ENCODE measurements around the gene NLRX1. TPM values are rescaled to one million over a fixed set of nuclear protein-coding genes. Genes with fewer than 3 reads are reported as not detected.
"Not testable (repeated sequence)": the region's sequence is repeated elsewhere in the genome, so short reads cannot be mapped to it uniquely, and the experiment has no call there.

Gene NLRX1
- total RNA-seq, 1 experiment from 2014 or later, result 25.2 TPM

DNA sequence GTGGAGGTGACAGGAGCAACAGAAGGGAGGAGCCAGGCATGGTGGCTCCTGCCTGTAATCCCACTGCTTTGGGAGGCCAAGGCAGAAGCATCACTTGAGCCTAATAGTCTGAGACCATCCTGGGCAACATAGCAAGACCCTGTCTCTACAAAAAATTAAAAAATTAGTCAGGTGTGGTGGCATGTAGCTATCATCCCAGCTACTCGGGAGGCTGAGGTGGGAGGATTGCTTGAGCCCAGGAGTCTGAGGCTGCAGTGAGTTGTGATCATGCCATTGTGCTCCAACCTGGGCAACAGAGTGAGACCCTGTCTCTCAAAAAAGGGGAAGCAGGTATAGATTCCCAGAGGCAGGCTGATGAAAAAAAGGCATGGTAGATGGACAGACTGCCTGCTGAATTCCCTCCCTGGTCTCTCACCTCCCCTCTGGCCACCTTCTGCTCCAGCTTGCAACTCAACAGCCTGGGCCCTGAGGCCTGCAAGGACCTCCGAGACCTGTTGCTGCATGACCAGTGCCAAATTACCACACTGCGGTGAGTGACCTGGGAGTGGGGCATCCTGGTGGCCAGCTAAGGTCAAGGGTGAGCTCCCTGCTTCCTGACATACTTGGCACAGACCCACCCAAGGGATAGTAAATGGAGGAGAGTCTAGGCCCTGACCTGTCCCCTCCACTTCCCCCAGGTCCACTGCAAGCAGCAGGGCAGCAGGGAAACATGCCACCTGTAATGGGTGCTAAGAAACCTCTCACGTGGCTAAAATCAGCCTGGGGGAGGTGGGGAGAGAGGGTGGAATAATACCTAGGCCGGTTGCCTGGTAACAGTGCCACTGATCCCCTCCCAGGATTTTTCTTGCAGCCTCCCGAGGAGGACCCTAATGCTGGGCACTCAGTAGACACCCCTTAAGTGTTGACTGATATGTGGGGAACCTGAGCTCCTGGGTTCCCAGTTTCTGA, 12.5 kb downstream of the NLRX1 start:
- CTCF ChIA-PET, result no interaction called here
- intact Hi-C loops (cut with micrococcal nuclease; ENCODE audit: unreplicated experiment), result no loop called here

DNA sequence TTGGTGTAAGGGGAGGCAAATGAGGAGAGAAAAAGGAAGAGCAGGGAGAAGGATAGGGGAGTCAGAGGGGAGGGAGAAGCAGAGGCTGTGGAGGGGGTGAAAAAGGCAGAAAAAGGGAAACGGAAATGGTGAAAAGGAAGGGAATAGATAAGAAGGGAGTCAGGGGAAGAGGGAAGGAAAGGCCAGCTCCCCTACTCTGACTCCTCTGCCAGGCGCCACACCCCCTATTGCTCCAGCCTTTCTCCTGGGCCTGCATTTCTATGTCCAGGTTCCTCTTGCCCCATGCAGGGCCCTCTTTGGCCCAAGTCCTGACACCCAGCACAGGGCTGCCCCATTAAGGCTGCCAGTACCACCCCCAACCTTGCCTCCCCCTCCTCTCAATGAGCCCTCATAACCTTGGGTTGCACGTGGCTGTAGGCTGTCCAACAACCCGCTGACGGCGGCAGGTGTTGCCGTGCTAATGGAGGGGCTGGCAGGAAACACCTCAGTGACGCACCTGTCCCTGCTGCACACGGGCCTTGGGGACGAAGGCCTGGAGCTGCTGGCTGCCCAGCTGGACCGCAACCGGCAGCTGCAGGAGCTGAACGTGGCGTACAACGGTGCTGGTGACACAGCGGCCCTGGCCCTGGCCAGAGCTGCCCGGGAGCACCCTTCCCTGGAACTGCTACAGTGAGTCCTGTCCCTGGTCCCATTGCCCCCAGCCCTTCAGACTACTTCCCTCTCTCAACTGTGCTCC, 13.3 kb downstream of the NLRX1 start:
- no peak overlapping the region for H3K4me3 ChIP-seq (ENCODE audit: low read depth in 2 of 2, low read length in 2 of 2)
- no peak for ATAC-seq
- TF ChIP-seq SIN3A (IDR thresholded peaks at IDR 0.05; ENCODE audit: borderline replicate concordance, insufficient read depth, low read depth, low read length) (no peak), TCF7L2 (IDR thresholded peaks at IDR 0.05; ENCODE audit: low read depth, low read length) (no peak), POLR2AphosphoS5 (IDR thresholded peaks at IDR 0.05; ENCODE audit: low read depth, low read length) (no peak)
- TF ChIP-seq, protein P1, sequence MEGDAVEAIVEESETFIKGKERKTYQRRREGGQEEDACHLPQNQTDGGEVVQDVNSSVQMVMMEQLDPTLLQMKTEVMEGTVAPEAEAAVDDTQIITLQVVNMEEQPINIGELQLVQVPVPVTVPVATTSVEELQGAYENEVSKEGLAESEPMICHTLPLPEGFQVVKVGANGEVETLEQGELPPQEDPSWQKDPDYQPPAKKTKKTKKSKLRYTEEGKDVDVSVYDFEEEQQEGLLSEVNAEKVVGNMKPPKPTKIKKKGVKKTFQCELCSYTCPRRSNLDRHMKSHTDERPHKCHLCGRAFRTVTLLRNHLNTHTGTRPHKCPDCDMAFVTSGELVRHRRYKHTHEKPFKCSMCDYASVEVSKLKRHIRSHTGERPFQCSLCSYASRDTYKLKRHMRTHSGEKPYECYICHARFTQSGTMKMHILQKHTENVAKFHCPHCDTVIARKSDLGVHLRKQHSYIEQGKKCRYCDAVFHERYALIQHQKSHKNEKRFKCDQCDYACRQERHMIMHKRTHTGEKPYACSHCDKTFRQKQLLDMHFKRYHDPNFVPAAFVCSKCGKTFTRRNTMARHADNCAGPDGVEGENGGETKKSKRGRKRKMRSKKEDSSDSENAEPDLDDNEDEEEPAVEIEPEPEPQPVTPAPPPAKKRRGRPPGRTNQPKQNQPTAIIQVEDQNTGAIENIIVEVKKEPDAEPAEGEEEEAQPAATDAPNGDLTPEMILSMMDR (IDR thresholded peaks at IDR 0.05), result no peak
- TF ChIP-seq, protein P2, sequence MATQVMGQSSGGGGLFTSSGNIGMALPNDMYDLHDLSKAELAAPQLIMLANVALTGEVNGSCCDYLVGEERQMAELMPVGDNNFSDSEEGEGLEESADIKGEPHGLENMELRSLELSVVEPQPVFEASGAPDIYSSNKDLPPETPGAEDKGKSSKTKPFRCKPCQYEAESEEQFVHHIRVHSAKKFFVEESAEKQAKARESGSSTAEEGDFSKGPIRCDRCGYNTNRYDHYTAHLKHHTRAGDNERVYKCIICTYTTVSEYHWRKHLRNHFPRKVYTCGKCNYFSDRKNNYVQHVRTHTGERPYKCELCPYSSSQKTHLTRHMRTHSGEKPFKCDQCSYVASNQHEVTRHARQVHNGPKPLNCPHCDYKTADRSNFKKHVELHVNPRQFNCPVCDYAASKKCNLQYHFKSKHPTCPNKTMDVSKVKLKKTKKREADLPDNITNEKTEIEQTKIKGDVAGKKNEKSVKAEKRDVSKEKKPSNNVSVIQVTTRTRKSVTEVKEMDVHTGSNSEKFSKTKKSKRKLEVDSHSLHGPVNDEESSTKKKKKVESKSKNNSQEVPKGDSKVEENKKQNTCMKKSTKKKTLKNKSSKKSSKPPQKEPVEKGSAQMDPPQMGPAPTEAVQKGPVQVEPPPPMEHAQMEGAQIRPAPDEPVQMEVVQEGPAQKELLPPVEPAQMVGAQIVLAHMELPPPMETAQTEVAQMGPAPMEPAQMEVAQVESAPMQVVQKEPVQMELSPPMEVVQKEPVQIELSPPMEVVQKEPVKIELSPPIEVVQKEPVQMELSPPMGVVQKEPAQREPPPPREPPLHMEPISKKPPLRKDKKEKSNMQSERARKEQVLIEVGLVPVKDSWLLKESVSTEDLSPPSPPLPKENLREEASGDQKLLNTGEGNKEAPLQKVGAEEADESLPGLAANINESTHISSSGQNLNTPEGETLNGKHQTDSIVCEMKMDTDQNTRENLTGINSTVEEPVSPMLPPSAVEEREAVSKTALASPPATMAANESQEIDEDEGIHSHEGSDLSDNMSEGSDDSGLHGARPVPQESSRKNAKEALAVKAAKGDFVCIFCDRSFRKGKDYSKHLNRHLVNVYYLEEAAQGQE (IDR thresholded peaks at IDR 0.05; ENCODE audit: insufficient read depth in 1 of 2, low read depth in 2 of 2, low read length in 1 of 2), result no peak
- intact Hi-C loops (cut with micrococcal nuclease; ENCODE audit: unreplicated experiment) (no loop called here), in situ Hi-C loops (cut with HindIII; ENCODE audit: low pct_unique_long_range_greater_than_20kb, low sequenced_read_pairs) (no loop called here)
- ChIA-PET POLR2A (interaction anchor here (0.5 to 0.7 kb wide), 3 partner anchors 18 to 1245 kb away, joined by 3 to 7 read pairs (median 3); no protein-coding TSS in a partner anchor), CTCF (interaction anchor here (0.5 kb wide), 1 partner anchor 38 kb away, joined by 9 read pairs; no protein-coding TSS in a partner anchor)
- no peaks in the 10 kb centered on the region for H3K9me3 ChIP-seq (ENCODE audit: control insufficient read depth, insufficient read depth, low read depth, low read length)
- H3K27me3 ChIP-seq (ENCODE audit: control insufficient read depth, insufficient read depth, low read length), result no peaks in the 10 kb centered on the region
- DNase-seq (ENCODE audit: low read depth, low spot score), result no peak
- H3K4me1 ChIP-seq (ENCODE audit: control insufficient read depth, insufficient read depth, low read length), result 0 out of 2 replicates have a peak, but pooled peaks cover 4% of the 10 kb centered on the region
- no peaks in the 10 kb centered on the region for H3K36me3 ChIP-seq (ENCODE audit: control insufficient read depth, insufficient read depth, low read length)
- no TSS peak for BruUV-seq (replicated peaks)
- H3K27ac ChIP-seq (ENCODE audit: low read length), result no peak overlapping the region

More for the DNA sequence above, 12.5 kb downstream of the NLRX1 start:
- in situ Hi-C loops (cut with HindIII; ENCODE audit: low pct_unique_long_range_greater_than_20kb, low sequenced_read_pairs), result no loop called here
- no TSS peak for BruUV-seq (replicated peaks)
- Histone ChIP-seq H3K4me3 (ENCODE audit: low read depth in 2 of 2, low read length in 2 of 2) (no peak overlapping the region), H3K36me3 (ENCODE audit: control insufficient read depth, insufficient read depth, low read length) (no peaks in the 10 kb centered on the region), H3K9me3 (ENCODE audit: control insufficient read depth, insufficient read depth, low read depth, low read length) (no peaks in the 10 kb centered on the region), H3K27me3 (ENCODE audit: control insufficient read depth, insufficient read depth, low read length) (no peaks in the 10 kb centered on the region), H3K27ac (ENCODE audit: low read length) (no peak overlapping the region), H3K4me1 (ENCODE audit: control insufficient read depth, insufficient read depth, low read length) (0 out of 2 replicates have a peak, but pooled peaks cover 4% of the 10 kb centered on the region)
- ATAC-seq (no peak), DNase-seq (ENCODE audit: low read depth, low spot score) (no peak)
- POLR2A ChIA-PET, result interaction anchor here (0.5 to 0.6 kb wide), 2 partner anchors 17 to 96 kb away, joined by 3 read pairs; no protein-coding TSS in a partner anchor
- TF ChIP-seq SIN3A (IDR thresholded peaks at IDR 0.05; ENCODE audit: borderline replicate concordance, insufficient read depth, low read depth, low read length) (no peak), TCF7L2 (IDR thresholded peaks at IDR 0.05; ENCODE audit: low read depth, low read length) (no peak), POLR2AphosphoS5 (IDR thresholded peaks at IDR 0.05; ENCODE audit: low read depth, low read length) (no peak)
- TF ChIP-seq, protein P1 (IDR thresholded peaks at IDR 0.05), result no peak

DNA sequence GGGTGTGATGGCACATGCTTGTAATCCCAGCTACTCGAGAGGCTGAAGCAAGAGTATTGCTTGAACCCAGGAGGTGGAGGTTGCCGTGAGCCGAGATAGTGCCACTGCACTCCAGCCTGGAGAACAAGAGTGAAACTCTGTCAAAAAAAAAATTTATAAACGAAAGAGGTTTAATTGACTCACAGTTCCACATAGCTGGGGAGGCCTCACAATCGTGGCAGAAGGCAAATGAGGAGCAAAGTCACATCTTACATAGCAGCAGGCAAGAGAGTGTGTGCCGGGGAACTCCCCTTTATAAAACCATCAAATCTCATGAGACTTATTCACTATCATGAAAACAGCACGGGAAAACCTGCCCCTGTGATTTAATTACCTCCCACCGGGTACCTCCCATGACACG, 15.9 kb downstream of the NLRX1 start:
- H3K9me3 ChIP-seq (ENCODE audit: control insufficient read depth, insufficient read depth, low read depth, low read length); intact Hi-C loops (cut with micrococcal nuclease; ENCODE audit: unreplicated experiment); H3K4me1 ChIP-seq (ENCODE audit: control insufficient read depth, insufficient read depth, low read length); BruUV-seq (replicated peaks); DNase-seq (ENCODE audit: low read depth, low spot score); H3K36me3 ChIP-seq (ENCODE audit: control insufficient read depth, insufficient read depth, low read length); POLR2A ChIA-PET; H3K27me3 ChIP-seq (ENCODE audit: control insufficient read depth, insufficient read depth, low read length); ATAC-seq; H3K27ac ChIP-seq (ENCODE audit: low read length); CTCF ChIA-PET; in situ Hi-C loops (cut with HindIII; ENCODE audit: low pct_unique_long_range_greater_than_20kb, low sequenced_read_pairs); H3K4me3 ChIP-seq (ENCODE audit: low read depth in 2 of 2, low read length in 2 of 2): not testable (repeated sequence)

All from Panc1 (cell line).